Measurements from ENCODE around the gene MALRD1.
"Not testable (repeated sequence)": the region's sequence is repeated elsewhere in the genome, so short reads cannot be mapped to it uniquely, and the experiment has no call there.

Gene MALRD1

GRCh38 chr10:19724287-19724686 is 675.7 kb downstream of the MALRD1 start:
- DNase-seq = no peak

- no peak for DNase-seq
Measured at GRCh38 chr10:19728376-19728775, 679.8 kb downstream of the MALRD1 start.

GRCh38 chr10:19728964-19729363 is 680.4 kb downstream of the MALRD1 start:
- DNase-seq = no peak

- no peak for DNase-seq
Measured at GRCh38 chr10:19730167-19730906, 681.7 kb downstream of the MALRD1 start.

- no peak for DNase-seq
Measured at GRCh38 chr10:19730907-19731217, 682.3 kb downstream of the MALRD1 start.

GRCh38 chr10:19731560-19731959 is 683.0 kb downstream of the MALRD1 start:
- DNase-seq = no peak

- DNase-seq = no peak
Measured at GRCh38 chr10:19738440-19738839, 689.8 kb downstream of the MALRD1 start.

- DNase-seq = not testable (repeated sequence)
Measured at GRCh38 chr10:19739232-19739631, 690.6 kb downstream of the MALRD1 start.

GRCh38 chr10:19742144-19742543 is 693.5 kb downstream of the MALRD1 start:
- not testable (repeated sequence) for DNase-seq

GRCh38 chr10:19745672-19746071 is 697.1 kb downstream of the MALRD1 start:
- DNase-seq = no peak

- DNase-seq = no peak
Measured at GRCh38 chr10:19749185-19749729, 700.7 kb downstream of the MALRD1 start.

GRCh38 chr10:19750972-19751371 is 702.4 kb downstream of the MALRD1 start:
- no peak for DNase-seq

- DNase-seq = no peak
Measured at GRCh38 chr10:19756919-19757318, 708.3 kb downstream of the MALRD1 start.

- DNase-seq = no peak
Measured at GRCh38 chr10:19762026-19762425, 713.4 kb downstream of the MALRD1 start.

- no peak for DNase-seq
Measured at GRCh38 chr10:19764111-19764510, 715.5 kb downstream of the MALRD1 start.

- no peak for DNase-seq
Measured at GRCh38 chr10:19767876-19768275, 719.3 kb downstream of the MALRD1 start.

GRCh38 chr10:19769826-19770225 is 721.2 kb downstream of the MALRD1 start:
- not testable (repeated sequence) for DNase-seq

GRCh38 chr10:19772972-19773371 is 724.4 kb downstream of the MALRD1 start:
- no peak for DNase-seq

- DNase-seq = no peak
Measured at GRCh38 chr10:19775296-19775695, 726.7 kb downstream of the MALRD1 start.

- DNase-seq = no peak
Measured at GRCh38 chr10:19777806-19778205, 729.2 kb downstream of the MALRD1 start.

GRCh38 chr10:19778996-19779395 is 730.4 kb downstream of the MALRD1 start:
- DNase-seq = no peak

GRCh38 chr10:19782430-19783089 is 734.0 kb downstream of the MALRD1 start:
- no peak for DNase-seq

GRCh38 chr10:19783721-19784120 is 735.1 kb downstream of the MALRD1 start:
- DNase-seq = no peak
